Stimulated activated CD8-positive, alpha-beta memory T cell treated with anti-CD3 and anti-CD28 coated beads, Interleukin-15, amount 100 ng/mL, for 4 hours (primary cell): ENCODE data around the gene DEFB108B.
A peak's percentile ranks its signal among the peaks of the same experiment; 100 is the strongest.
"Not testable (repeated sequence)": the region's sequence is repeated elsewhere in the genome, so short reads cannot be mapped to it uniquely, and the experiment has no call there.

Experiments
- DNase-seq, 2 donors: peaks; one replicate each; pipeline ENCODE4 v3.0.0-alpha.2; 2020; ENCODE audit warnings: low read depth in 2 of 2

DEFB108B gene

GRCh38 chr11:71813481-71814355 lies 19.3 kb upstream of the DEFB108B start:
- DNase-seq, result peak; percentile 57 to 66

- not testable (repeated sequence) for DNase-seq
These were observed 11.5 kb upstream of the DEFB108B start for GRCh38 chr11:71821539-71821938.

GRCh38 chr11:71829247-71829646 lies 3.8 kb upstream of the DEFB108B start:
- not testable (repeated sequence) for DNase-seq

GRCh38 chr11:71829686-71830085 lies 3.3 kb upstream of the DEFB108B start:
- DNase-seq, result not testable (repeated sequence)

GRCh38 chr11:71842720-71843119 lies 9.7 kb downstream of the DEFB108B start:
- not testable (repeated sequence) for DNase-seq

GRCh38 chr11:71843355-71843754 lies 10.4 kb downstream of the DEFB108B start:
- DNase-seq, result not testable (repeated sequence)

- no peak for DNase-seq
These were observed 10.9 kb downstream of the DEFB108B start for GRCh38 chr11:71843858-71844257.

- not testable (repeated sequence) for DNase-seq
These were observed 20.9 kb downstream of the DEFB108B start for GRCh38 chr11:71853895-71854294.

- DNase-seq, result not testable (repeated sequence)
These were observed 22.9 kb downstream of the DEFB108B start for GRCh38 chr11:71855880-71856279.

- not testable (repeated sequence) for DNase-seq
These were observed 27.8 kb downstream of the DEFB108B start for GRCh38 chr11:71860835-71861234.

- not testable (repeated sequence) for DNase-seq
These were observed 31.1 kb downstream of the DEFB108B start for GRCh38 chr11:71863978-71864627.

GRCh38 chr11:71867209-71867608 lies 34.2 kb downstream of the DEFB108B start:
- not testable (repeated sequence) for DNase-seq

- not testable (repeated sequence) for DNase-seq
These were observed 36.9 kb downstream of the DEFB108B start for GRCh38 chr11:71869931-71870330.

- not testable (repeated sequence) for DNase-seq
These were observed 37.7 kb downstream of the DEFB108B start for GRCh38 chr11:71870661-71871060.

- DNase-seq, result not testable (repeated sequence)
These were observed 43.3 kb downstream of the DEFB108B start for GRCh38 chr11:71876262-71876661.

- not testable (repeated sequence) for DNase-seq
These were observed 45.1 kb downstream of the DEFB108B start, which contains the start of gene DEFB131B for GRCh38 chr11:71878059-71878458. DEFB131B (plus strand) TSS chr11:71878453; CDS start chr11:71878453, 0 bp downstream.

- not testable (repeated sequence) for DNase-seq
These were observed 52.8 kb downstream of the DEFB108B start for GRCh38 chr11:71885806-71886205.
